GM18499 (cell line): ENCODE measurements around the gene SH3D21.

Experiments
- ATAC-seq: cut with Tn5 transposase; IDR thresholded peaks from one replicate; pipeline ENCODE4 v1.9.1; 2021; ENCODE audit warnings: moderate number of reproducible peaks; ENCODE audit not compliant: insufficient read depth, unreplicated experiment

Gene SH3D21

DNA sequence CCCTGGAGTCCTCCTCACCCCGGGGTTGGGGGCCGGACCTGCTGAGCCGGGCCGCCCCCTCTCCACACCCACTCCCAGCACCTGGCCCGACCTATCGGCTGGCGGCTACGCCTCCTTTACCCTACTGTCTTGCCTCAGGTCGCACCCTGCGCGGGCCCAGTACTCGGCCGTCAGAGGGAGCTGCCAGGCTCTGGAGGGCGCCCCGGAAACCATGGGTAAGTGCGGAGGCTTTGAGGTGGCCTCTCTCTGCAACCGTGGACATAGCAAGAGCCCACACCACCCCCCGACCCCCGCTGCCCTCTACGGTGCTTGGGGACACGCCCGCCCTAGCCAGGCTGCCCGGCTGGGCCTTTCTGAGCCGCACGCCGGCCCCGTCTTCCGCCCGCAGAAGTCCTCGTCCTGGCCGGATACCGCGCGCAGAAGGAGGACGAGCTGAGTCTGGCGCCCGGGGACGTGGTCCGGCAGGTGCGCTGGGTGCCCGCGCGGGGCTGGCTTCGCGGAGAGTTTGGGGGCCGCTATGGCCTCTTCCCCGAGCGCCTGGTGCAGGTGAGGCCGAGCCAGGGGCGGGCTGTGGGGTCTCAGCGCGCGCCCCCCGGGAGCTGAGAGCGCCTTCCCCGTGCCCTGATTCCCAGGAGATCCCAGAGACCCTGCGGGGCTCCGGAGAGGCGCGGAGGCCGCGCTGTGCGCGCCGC is at the start of gene SH3D21:
SH3D21 (plus strand) TSS at position 159 of the 692 bp plus-strand sequence; CDS start at position 212, 53 bp downstream.
- peak; percentile 20 for ATAC-seq

DNA sequence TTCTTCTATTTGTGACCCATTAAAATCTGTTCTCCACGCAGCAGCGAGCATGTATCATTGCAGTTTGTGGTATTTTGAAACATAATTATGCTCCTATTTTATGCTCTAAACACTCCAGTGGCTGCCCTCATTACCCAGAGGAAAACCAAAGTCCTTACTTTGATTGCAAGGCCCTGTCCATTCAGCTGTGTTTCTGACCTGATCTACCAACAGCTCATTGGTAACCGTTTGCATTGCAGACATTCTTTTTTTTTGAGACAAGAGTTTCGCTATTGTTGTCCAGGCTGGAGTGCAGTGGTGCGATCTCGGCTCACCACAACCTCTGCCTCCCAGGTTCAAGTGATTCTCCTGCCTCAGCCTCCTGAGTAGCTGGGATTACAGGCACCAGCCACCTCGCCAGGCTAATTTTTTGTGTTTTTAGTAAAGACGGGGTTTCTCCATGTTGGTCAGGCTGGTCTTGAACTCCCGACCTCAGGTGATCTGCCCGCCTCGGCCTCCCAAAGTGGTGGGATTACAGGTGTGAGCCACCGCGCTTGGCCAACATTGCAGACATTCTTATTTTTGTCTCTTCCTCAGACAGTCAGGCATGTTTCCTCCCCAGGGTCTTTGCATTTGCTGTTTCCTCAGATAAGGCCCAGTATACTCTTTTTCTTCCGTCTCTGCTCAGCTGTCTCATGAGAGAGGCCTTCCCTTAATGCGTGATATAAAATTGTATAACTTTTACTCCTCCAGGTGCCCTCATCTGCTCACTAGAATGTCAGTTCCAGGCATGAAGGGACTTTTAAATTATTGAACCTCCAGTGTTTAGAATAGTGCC is 49.4 kb upstream of the SH3D21 start:
- no peak for ATAC-seq

DNA sequence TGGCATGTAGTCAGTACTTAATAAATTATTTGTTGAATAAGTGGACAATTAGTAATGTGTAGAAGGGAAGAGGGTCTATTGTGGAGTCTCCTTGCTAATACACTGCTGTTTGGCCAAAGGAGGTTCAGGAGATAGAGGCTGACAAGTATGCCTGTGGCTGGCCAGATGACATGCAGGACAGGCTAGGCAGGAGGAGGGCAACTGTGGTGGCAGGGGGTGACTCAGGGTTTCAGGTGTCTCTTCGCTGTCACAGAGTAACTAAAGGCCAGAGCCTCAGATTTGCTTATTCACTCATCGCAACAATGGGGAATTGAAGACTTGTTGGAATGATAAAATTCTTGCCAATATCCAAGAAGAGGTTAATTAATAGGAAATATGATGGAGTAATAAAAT is 48.8 kb upstream of the SH3D21 start:
- ATAC-seq, result no peak

DNA sequence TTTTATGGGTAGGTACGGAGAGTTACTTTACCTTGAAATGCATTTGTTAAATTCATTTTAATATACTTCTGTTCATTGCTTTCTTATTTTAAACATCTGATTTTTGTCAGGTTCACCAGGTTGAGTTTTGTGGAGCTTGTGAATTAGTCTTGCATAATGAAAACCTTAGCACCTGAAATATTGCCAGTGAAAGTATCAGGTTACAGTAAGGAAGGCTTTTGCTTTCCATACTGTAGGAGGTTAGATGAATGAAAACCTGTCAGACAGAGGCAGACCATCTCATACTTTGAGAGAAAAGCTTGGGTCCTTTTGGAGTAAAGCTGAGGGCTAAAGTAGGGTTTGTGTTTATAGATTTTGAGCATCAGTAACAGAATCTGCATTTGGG is 47.2 kb upstream of the SH3D21 start:
- ATAC-seq, result no peak

DNA sequence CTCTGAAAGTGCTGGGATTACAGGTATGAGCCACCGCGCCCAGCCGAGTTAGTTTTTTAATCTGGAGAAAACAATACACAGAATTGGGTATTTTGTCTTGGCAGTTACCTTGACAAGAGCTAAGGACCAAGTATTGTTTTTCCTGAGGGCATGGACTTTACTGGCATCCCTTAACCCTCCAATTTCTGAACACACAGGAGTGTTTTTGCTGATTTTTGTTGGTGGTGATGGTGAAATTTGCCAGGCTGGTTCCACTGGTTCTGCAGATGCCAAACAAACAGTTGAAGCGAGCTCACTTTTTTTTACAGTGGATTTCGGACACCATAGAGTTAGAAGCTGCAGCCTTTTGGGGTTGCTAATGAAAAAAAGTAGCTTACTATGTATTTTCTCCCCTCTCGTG is 37.2 kb upstream of the SH3D21 start:
- ATAC-seq, result no peak

DNA sequence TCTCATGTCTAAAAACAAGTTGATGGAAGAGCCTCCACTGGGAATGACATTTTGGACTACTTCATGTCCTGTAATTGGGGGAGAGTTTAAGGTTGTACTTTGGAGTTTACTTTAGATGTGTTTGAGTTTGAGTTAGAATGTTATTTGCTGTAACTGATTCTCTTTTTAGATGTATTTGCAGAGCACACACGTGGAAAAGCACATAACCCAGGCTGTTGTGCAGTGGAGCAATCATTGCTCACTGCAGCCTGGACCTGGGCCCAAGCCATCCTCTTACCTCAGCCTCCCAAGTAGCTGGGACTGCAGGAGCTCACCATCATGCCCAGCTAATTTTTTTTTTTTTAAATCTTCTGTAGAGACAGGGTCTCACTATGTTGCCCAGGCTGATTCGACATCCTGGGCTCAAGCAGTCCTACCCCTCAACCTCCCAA is 36.7 kb upstream of the SH3D21 start:
- no peak for ATAC-seq

DNA sequence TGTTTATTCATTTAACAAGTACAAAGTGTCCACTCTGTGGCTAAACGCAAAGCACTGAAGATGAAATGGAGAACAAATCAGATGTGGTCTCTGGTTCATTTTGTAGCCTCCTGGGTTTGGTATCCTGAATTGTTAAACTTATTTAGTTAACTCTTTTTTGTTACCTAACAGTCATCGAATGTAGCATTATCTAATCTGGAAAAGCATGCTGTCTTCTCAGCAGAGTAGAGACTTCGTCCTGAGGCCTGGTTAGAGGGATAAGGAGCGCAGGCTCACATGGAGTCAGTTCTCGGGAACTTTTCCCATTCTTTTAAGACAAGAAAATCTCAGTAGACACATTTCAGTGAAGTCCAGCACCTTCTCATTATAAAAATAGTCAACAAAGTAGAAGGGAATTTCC is 33.1 kb upstream of the SH3D21 start:
- ATAC-seq, result no peak

DNA sequence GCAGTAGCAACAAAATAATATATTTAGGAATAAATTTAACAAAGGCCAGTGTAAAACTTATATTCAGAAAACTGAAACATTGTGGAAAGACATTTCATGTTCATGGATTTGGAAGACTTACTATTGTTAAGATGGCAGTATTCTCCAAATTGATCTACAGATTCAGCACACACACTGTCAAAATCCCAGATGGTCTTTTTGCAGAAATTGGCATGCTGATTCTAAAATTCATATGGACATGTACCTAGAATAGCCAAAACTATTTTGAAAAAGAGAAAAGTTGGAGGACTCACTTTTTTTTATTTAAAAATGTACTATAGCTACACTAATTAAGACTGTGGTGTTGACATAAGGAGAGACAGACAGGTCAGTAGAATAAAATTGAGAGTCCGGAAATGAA is 32.0 kb upstream of the SH3D21 start:
- ATAC-seq, result no peak

DNA sequence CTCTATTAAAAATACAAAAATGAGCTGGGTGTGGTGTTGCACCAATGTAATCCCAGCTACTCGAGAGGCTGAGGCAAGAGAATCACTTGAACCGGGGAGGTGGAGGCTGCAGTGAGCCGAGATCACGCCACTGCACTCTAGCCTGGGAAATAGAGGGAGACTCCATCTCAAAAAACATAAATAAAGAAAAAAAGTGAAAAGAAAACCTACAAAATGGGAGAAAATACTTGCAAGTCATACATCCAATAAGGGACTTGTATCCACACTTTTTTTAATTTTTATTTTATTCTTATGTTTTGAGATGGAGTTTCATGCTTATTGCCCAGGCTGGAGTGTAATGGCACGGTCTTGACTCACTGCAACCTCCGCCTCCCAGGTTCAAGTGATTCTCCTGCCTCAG is 29.5 kb upstream of the SH3D21 start:
- no peak for ATAC-seq

DNA sequence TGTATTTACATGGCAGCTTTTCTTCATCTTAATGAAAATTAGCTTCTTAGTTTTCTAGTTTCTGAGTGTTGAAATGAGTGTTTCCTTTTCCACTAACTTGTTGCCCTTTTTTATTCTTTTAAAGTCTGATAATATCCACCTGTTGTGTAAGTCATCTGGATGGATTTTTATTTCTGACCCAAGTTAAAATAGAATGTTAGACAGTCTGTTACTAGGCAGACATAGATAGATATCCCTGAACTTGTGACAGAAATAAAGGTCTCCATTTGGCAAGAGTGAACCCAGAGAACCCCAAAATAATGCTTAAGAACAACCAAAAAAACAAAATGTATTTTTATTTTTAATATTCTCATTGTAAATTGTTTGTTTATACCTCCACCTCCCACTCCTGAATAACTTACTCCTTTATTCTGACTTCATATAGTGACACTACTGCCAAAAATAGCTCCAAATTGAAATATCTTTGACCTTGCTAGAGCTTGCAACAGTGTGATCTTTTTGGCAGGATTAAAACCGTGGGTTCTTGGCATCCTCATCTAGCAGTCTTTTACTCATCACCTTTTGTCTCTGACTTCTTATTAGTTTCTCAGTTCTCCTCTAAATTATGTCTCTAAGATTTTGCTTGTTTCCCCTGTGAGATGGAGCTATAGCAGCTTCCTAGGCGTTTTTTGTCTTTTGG is 26.9 kb upstream of the SH3D21 start:
- ATAC-seq, result no peak

DNA sequence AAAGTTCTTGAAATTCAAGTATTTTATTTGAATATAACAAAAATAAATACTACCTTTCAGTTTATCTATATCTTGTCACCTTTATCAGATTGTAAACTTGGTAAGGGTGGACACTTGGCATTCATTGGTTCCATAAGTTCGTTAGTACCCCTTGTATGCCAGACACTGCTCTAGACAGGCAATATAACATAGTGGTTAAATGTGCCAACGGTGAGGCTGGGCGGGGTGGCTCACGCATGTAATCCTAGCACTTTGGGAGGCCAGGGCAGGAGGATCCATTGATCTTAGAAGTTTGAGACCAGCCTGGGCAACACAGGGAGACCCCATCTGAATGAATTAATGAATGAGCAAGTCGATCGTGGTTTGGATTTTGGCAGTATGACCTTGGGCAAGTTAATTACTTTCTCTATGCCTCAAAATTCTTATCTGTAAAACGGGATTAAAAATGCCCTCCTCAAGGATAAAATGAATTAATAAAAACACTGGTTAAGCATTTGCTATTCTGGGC is 26.3 kb upstream of the SH3D21 start:
- no peak for ATAC-seq

DNA sequence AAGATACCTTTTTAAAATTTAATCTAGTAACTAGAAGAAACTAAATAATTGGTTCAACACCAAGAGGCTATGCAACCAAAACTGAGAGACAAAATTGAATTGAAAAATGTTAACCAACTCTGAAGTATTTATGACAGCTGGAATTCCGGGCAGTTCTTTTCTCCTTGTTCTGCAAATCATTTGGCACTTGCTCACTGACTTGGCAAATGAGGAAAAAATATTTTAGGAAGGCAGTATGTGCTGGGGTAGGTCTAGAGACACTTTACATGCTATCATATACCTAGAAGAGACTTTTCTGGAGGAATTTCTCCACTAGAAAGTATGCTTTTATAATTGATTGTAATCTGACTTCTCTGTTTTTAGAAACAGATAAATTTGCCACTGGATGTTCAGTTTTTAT is 22.1 kb upstream of the SH3D21 start:
- no peak for ATAC-seq

DNA sequence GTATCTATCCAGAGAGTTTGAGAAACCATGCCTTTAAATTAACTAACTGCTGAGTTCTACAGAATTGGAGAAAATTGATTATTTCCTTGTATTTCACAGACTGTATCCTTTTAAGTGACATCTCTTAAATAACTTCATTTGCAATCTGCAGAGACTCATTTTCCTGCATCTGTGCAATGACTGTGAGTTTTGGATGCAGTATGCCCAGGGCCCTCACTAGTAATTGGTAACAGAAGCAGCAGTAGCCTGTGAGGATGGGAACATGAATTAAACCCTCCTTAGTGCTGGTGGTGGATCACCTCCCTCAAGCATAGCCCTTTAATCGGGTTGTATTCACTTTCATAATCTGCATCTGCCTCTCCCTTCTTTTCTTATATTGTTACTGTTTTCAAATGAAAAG is 21.7 kb upstream of the SH3D21 start:
- ATAC-seq, result no peak

DNA sequence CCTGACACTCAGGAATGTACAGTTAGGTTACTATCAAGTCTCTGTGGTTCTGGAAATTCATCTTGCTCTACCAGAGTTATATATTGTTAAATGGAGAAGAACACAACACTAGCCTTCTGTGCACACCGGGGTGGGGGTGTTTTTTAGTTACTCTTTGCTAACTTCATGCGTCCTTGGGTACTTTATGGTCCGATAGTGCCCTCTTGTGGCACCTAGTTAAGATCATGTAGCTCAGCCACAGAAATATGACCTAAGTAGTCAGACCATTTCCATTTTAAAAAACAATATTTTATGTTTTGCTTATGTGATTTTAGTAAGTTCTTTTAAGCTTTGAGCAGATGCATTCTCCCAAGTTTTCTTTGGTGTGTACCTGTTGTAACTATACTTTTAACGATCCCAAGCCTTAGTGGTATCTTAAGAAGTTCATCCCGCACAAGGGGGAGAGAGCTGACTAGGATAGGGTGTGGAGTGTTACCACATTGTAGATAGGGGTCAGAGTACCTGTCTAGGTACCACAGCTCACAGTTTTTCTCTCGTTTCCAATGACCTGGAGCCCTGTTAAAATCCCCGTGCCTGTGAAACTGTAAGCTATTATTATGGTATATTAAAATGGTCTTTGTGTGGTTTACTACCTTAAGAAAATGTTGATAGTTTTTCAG is 20.6 kb upstream of the SH3D21 start:
- no peak for ATAC-seq

DNA sequence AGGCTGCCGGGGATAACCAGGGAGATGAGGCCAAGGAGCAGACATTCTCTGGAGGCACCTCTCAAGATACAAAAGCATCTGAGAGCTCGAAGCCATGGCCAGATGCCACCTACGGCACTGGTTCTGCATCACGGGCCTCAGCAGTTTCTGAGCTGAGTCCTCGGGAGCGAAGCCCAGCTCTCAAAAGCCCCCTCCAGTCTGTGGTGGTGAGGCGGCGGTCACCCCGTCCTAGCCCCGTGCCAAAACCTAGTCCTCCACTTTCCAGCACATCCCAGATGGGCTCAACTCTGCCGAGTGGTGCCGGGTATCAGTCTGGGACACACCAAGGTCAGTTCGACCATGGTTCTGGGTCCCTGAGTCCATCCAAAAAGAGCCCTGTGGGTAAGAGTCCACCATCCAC is 19.4 kb upstream of the SH3D21 start:
- no peak for ATAC-seq

DNA sequence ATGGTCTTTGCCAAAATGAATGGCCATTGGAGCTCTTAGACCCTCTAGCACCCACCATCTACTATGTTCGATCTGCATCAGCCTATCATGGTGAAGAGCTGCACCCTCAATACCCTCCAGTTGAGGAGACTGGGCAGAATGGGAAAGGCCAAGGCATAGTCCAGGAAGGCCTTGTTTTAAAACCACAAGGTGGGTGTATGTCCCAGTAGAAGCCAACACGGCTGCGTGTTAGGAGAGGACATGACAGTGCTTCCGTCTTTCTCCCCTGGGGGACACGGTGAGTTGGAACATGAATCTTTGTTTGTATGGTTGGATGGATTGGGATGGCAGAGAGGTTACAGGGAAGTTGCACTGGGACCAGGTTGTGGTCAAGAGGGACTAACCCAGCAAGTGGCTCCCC is 18.6 kb upstream of the SH3D21 start:
- no peak for ATAC-seq

DNA sequence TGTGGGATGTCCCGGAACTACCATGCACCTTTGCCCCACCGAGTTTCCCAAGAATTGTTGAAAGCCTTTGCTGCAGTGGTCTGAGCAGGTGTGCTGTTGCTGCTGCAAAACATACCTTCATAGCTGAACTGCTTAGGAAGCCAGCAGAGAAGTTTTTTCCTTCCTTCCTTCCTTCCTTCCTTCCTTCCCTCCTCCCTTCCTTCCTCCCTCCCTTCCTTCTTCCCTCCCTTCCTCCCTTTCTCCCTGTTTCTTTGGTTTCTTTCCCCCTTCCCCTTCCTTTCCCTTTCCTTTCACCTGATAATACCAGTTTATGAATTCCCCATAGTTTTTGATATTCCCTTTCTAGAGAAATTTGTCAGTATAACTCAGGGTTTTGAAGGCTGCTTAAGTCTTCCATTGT is 10.8 kb upstream of the SH3D21 start:
- no peak for ATAC-seq

DNA sequence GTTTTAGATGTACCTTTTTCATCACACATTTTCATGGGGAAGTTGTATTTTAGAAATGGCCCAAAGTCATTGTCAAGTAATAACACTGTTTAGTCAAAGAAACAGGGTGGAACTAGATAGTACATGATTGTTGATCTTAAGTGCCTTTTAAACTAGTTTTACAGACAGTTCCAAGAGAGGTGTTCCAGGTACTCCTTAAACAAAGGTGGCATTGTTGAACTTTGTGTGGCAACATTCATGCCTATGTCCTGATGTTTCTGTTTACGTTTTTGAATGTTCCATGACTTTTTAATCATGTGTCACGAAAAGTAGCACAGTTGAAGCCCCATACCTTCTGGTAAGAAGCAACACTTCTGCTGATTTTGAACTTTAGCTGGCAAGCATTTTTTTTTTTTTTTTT is 9.1 kb upstream of the SH3D21 start:
- ATAC-seq, result no peak

DNA sequence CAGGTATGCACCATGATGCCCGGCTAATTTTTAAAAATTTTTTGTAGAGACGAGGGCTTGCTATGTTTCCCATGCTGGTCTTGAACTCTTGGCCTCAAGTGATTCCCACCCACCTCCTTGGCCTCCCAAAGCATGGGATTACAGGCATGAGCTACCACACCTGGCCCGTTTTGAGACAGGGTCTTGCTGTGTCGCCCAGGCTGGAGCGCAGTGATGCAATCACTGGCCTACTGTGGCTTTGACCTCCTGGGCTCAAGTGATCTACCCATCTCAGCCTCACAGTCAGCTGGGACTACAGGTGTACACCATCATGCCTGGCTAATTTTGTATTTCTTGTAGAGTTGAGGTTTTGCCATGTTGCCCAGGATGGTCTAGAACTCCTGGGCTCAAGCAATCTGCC is 7.5 kb upstream of the SH3D21 start:
- ATAC-seq, result no peak

DNA sequence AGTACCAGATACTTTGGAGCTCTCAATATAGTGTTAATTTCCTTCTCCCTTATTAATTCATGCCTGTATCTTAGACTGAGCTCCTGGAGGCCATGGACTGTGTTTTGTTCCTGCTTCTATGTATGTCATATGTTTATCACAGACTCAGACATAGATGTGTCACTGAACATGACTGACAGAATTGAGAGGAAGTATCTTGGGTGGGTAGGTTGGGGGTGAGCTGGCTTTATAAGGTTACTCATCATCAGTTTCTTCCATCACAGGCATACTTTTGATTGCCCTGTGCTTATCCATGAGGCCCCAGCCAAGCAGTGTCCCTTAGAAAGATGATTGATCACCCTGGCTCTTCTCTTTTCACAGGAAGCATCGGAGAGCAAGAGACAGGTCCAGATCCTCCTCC is 5.6 kb upstream of the SH3D21 start:
- no peak for ATAC-seq

DNA sequence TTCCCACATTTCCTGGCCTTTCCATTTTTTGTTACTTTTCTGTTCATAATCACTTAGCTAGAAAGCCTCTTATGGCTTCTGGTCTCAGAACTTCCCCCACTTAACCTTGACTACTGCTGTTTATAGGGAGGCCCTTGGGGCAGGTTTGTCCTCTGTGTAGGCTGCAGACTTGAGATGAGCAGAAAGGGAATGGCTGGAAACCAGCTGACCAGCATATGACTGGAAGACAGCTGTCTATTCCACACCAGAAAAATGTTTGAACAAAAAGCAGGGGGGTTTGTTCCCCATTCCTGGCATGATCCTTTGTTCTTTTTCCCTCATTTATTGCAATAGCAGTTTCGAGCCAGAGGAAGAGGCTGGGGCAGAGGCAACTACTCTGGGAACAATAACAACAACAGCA is 4.9 kb upstream of the SH3D21 start:
- no peak for ATAC-seq
